Measurements from ENCODE around the gene CLDN14.

The CLDN14 gene

GRCh38 chr21:36479415-36480402 lies at the start of gene CLDN14:
Gene CLDN14 (minus strand): TSS chr21:36480122. CDS start chr21:36461695, 18,427 bp downstream.
- no peak for DNase-seq (ENCODE audit: low spot score)

- DNase-seq (ENCODE audit: low spot score): no peak
Observed at GRCh38 chr21:36528716-36529115, 48.8 kb upstream of the CLDN14 start.

GRCh38 chr21:36527317-36527716 lies 47.4 kb upstream of the CLDN14 start:
- DNase-seq (ENCODE audit: low spot score): no peak

- DNase-seq (ENCODE audit: low spot score): no peak
Observed at GRCh38 chr21:36526104-36526503, 46.2 kb upstream of the CLDN14 start.

- DNase-seq (ENCODE audit: low spot score): no peak
Observed at GRCh38 chr21:36524477-36524876, 44.6 kb upstream of the CLDN14 start.

- no peak for DNase-seq (ENCODE audit: low spot score)
Observed at GRCh38 chr21:36522219-36522808, 42.4 kb upstream of the CLDN14 start.

- no peak for DNase-seq (ENCODE audit: low spot score)
Observed at GRCh38 chr21:36518883-36519492, 39.1 kb upstream of the CLDN14 start.

- no peak for DNase-seq (ENCODE audit: low spot score)
Observed at GRCh38 chr21:36517366-36518075, 37.6 kb upstream of the CLDN14 start.

- no peak for DNase-seq (ENCODE audit: low spot score)
Observed at GRCh38 chr21:36516281-36516680, 36.4 kb upstream of the CLDN14 start.

GRCh38 chr21:36513430-36513829 lies 33.5 kb upstream of the CLDN14 start:
- no peak for DNase-seq (ENCODE audit: low spot score)

GRCh38 chr21:36512971-36513370 lies 33.0 kb upstream of the CLDN14 start:
- no peak for DNase-seq (ENCODE audit: low spot score)

GRCh38 chr21:36511484-36512220 lies 31.7 kb upstream of the CLDN14 start:
- no peak for DNase-seq (ENCODE audit: low spot score)

- DNase-seq (ENCODE audit: low spot score): no peak
Observed at GRCh38 chr21:36510911-36511310, 31.0 kb upstream of the CLDN14 start.

GRCh38 chr21:36509973-36510664 lies 30.2 kb upstream of the CLDN14 start:
- DNase-seq (ENCODE audit: low spot score): no peak

- no peak for DNase-seq (ENCODE audit: low spot score)
Observed at GRCh38 chr21:36508948-36509347, 29.0 kb upstream of the CLDN14 start.

GRCh38 chr21:36507397-36508018 lies 27.6 kb upstream of the CLDN14 start:
- no peak for DNase-seq (ENCODE audit: low spot score)

GRCh38 chr21:36506482-36506881 lies 26.6 kb upstream of the CLDN14 start:
- DNase-seq (ENCODE audit: low spot score): no peak

GRCh38 chr21:36504067-36505058 lies 24.4 kb upstream of the CLDN14 start:
- peak; percentile 37 for DNase-seq (ENCODE audit: low spot score)

- DNase-seq (ENCODE audit: low spot score): no peak
Observed at GRCh38 chr21:36502365-36502764, 22.4 kb upstream of the CLDN14 start.
